GM19238 (cell line): ENCODE measurements around the gene FAM13C.
"Not testable (repeated sequence)": the region's sequence is repeated elsewhere in the genome, so short reads cannot be mapped to it uniquely, and the experiment has no call there.

ENCODE experiments used
- DNase-seq: peaks from one replicate; pipeline ENCODE4 v3.0.0; 2011; ENCODE audit warnings: low spot score; ENCODE audit not compliant: insufficient read length

FAM13C gene

GRCh38 chr10:59279476-59279875 lies 82.9 kb downstream of the FAM13C start:
- no peak for DNase-seq

GRCh38 chr10:59276919-59277318 lies 85.4 kb downstream of the FAM13C start:
- DNase-seq, result no peak

- no peak for DNase-seq
Measured at GRCh38 chr10:59276133-59276532, 86.2 kb downstream of the FAM13C start.

GRCh38 chr10:59273445-59273844 lies 88.9 kb downstream of the FAM13C start:
- no peak for DNase-seq

GRCh38 chr10:59272061-59272460 lies 90.3 kb downstream of the FAM13C start:
- DNase-seq, result no peak

- no peak for DNase-seq
Measured at GRCh38 chr10:59271160-59271559, 91.2 kb downstream of the FAM13C start.

- DNase-seq, result no peak
Measured at GRCh38 chr10:59270492-59270891, 91.9 kb downstream of the FAM13C start.

GRCh38 chr10:59269651-59270050 lies 92.7 kb downstream of the FAM13C start:
- no peak for DNase-seq

- DNase-seq, result no peak
Measured at GRCh38 chr10:59268460-59268859, 93.9 kb downstream of the FAM13C start.

GRCh38 chr10:59266321-59266720 lies 96.0 kb downstream of the FAM13C start:
- DNase-seq, result no peak

GRCh38 chr10:59265141-59265540 lies 97.2 kb downstream of the FAM13C start:
- DNase-seq, result no peak

- DNase-seq, result no peak
Measured at GRCh38 chr10:59258890-59259289, 103.5 kb downstream of the FAM13C start.

GRCh38 chr10:59257224-59257623 lies 105.1 kb downstream of the FAM13C start:
- DNase-seq, result no peak

- no peak for DNase-seq
Measured at GRCh38 chr10:59255463-59255862, 106.9 kb downstream of the FAM13C start.

GRCh38 chr10:59252491-59252890 lies 109.9 kb downstream of the FAM13C start:
- no peak for DNase-seq

GRCh38 chr10:59245686-59246085 lies 116.7 kb downstream of the FAM13C start:
- DNase-seq, result no peak

GRCh38 chr10:59244871-59245270 lies 117.5 kb downstream of the FAM13C start:
- no peak for DNase-seq

- no peak for DNase-seq
Measured at GRCh38 chr10:59243611-59244195, 118.6 kb downstream of the FAM13C start.

- DNase-seq, result no peak
Measured at GRCh38 chr10:59242991-59243390, 119.4 kb downstream of the FAM13C start.

GRCh38 chr10:59242057-59242456 lies 120.3 kb downstream of the FAM13C start:
- DNase-seq, result no peak

GRCh38 chr10:59240582-59241183 lies 121.7 kb downstream of the FAM13C start:
- no peak for DNase-seq

GRCh38 chr10:59239108-59239507 lies 123.2 kb downstream of the FAM13C start:
- not testable (repeated sequence) for DNase-seq

GRCh38 chr10:59237775-59238174 lies 124.6 kb downstream of the FAM13C start:
- DNase-seq, result no peak
